OCI-M1 (cell line): ENCODE measurements around the gene ASB2.

Experiments used
- DNase-seq: peaks from one replicate; lab custom pipeline; 2025; lab: John Stamatoyannopoulos, UW

The ASB2 gene

DNA sequence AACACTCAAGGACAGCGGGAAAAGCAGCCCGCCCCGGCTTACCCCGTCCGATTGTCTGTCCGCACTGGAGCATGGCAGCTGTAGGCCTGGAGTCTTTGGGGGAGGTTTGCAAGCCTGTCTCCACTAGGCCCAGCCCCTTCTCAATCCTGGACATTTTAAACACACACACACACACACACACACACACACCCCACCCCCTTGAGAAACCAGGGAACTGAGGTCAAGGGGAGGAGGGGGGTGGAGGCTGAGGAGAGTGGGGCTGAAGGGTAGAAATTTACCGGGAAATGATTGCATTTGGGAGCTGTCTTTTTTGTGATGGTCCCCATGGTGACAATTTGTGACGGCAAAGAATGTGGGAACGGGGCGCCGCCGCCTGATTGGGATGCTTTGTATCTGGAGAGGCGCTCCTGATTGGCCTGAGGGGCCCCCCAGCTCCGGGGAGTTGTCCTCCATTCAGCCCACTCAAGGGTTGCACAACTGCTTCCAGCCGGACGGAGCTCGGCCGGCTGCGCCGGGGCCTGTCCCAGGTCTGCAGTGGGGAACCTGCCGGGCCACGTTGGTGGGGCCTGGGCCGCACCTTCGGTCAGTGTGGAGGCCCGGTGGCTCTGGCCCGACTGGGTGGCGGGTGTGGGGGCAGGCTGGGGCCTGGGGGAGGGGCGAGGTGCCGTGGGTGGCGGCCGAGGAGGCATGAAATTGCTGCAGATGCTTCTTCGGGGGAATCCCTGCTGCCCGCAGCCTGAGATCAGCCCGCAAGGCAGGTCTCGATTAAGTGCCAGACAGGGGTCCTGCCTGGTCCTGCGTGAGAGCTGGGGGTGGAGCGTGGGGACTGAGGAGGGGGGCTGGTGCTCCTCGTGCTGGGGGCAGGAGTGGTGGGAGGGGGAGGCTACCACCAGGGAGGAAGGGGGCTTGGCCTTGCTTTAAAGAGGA, 49.2 kb downstream of the ASB2 start, which contains the start of gene FAM181A:
FAM181A (plus strand) TSS at position 472 of the 927 bp plus-strand sequence. CDS start 942 bp downstream, outside the sequence.
- DNase-seq, result no peak

DNA sequence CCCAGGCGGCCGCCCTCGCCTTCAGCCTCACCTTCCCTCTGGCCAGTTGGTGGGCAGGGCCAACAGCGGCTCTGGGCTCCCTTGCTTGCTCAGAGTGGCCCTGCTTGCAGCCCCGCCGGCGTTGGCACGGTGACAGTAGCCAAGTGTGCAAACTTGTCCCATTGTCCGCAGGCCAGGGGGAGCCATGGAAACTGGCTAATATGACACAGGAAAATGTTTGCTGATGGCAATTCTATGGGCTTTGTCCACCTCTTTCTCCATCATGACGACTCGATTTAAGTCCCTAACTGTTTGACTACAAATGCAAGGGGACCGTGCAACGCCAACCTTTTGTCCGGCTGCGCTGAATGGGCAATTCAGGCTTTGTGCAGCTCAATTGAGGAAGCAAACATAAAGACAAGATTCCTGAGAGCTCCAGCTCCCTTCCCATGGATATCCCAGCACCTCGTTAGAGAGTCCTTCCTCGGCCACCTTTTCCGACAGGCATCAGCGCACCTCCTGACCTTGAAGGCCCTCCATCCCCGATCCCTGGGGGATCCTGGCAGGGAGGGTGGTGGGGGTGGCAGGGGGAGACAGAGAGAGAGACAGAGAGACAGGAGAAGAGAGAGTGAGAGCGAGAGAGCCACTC, 50.0 kb downstream of the ASB2 start:
- DNase-seq, result no peak

DNA sequence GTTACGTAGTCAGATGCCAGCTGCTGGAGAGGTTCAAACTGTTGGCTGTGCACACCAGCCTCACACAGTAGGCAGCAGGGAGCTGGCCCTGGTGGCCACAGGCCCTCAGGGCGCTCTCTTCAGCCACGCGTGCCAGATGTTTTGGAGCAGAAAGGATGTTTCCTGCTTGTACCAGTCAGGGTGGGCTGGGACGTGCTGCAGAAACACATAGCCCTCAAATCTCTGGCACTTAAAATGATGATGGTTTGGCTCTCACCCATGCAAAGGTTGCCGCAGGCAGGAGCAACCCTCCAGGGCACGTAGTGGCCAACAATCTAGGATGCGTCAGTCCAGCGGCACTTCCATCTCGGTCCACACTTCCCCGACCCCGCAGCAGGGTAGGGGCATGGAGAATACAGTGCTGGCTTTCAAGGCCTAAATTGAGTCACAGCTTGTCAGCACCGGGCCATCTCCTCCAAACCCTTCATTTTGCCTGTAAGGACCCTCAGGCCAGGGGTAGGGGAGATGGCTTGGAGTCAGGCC, 50.9 kb downstream of the ASB2 start:
- no peak for DNase-seq

DNA sequence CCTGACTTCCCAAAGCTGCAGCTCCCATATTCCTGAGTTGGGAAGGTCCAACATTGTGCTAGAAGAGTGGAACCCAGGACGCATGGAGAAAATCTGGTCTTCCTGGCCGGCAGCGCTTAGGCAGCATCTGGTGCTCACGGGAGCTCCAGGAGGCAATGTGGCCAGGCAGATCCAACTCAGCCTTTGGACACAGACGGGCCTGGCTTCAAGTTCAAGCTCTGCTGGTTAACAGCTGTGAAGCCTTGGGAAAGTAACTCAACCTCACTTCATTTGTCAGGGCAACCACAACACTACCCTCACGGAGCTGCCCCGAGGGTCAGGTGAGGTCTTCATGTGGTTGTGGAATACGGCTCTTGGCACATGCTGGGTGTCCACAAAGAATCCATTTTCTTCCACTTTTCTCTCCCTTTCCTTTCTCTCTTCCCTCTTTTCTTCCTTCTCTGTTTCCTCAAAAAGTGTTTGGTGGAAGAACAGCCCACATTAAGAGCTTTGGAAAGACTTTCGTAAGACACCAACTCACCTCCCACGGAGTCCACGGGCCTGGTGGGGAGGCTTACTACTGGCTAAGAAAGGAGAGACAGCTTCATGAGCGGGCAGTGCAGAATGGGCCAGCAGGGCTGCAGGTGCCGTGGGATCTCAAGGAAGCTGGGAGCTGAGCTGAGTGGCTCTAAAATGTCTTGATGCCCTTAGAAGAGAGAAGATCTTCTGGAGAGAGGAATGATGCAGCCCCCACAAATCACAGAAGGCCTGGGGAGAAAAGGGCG, 51.6 kb downstream of the ASB2 start:
- no peak for DNase-seq

DNA sequence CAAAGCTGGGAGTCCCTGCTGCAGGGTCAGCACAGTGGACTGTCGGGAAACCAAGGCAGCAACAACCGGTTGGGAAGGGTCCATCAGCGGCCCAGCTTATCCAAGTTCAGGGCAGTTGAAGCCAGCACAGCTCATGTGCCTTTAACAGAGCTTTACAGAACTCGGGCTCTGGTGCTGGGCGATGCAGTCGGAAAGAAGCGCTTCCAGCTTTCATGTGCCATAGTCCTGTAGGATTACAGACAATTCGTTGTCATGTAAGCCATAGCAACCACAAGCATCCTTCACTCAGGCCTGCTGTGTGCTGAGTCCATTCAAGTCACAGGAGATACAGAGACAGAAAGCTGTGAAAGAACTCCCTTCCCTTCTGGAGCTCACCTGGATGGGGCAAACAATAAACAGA, 52.7 kb downstream of the ASB2 start:
- no peak for DNase-seq

DNA sequence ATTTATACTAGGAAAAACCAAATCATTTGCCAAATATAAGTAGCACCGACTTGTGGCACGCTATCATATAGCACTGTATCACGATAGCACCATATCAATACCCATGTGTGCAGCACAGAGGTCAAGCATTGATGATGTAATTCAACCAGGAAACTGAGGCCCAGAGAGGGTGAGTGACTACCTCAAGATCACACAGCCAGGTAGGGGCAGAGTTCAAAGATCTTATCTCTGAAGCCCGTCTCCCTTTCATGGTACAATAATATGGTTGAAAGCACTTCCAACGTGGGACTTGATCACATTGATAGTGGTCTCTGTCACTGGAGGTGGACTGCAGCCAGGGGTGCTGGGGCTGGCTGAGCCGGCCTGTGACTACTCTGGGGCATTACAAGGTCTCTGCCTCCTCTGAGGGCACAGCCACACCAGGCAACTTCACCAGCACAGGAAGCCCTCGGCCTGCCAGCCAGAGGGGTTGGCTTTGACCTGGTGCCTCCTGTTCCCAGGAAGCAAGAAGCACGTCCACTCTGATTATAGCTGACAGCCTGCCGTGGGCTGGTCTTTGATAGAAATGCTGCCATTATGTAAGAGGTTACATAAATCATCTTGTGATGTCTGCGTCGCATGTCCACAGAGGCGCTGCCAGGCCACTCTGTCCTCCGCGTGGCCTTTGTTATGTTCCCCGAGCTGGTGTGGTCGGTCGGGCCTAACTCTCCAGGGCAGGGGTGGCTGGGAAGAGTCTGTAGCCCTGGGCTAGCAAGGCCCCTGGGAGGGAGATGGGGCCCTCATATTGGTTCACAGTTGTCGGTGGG, 55.2 kb downstream of the ASB2 start:
- DNase-seq, result no peak

DNA sequence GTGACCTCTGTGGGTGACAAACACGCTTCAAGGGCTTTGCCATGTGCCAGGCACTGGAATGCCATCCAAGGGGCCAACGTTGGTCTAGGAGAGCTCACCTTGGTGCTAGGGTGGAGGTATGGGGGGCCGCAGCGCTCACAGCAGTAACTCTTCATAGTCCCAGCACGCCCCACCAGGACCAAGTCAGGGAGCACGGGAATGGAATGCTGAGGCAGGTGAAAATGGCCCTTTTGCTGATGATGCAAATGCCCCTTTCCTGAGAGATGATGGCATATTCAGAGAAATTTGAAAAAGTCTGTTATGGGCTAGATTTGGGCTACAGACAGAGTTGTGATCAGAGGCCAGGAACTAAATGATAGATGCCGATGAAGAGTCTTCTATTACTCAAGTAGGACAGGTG, 59.2 kb downstream of the ASB2 start:
- DNase-seq, result no peak

DNA sequence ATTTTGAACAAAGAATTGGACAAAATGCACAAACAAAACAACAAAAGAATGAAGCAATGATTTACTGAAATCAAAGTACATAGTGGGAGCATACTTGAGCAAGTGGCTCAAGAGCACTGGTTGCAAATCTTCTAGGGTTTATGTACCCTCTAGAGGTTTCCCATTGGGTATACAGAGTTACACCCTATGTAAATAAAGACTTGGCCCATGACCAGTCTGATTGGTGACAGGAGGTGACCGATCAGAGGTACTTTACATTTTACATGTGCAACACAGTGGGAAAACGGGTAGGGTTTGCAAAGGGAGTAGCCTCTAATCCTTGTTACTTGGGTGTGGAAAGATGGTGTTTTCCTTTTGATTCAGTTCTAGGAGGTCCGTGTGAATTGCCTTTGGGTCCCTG, 59.9 kb downstream of the ASB2 start:
- no peak for DNase-seq

DNA sequence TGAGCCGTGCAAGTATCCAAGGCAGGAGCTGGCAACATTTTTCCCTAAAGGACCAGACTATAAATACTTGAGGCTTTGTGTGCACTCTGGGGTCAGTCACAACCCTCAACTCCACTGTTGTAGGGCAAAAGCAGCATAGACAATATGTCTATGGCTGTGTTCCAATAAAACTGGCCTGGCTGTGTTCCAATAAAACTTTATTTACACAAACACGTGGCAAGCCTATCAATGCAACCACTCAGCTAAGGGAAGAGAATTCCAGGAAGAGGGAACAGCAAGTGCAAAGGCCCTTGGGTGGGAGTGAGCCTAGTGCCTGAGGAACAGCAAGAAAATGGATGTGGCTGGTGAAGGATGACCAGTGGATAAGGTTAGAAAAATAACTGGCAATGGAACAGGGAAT, 60.6 kb downstream of the ASB2 start:
- no peak for DNase-seq

DNA sequence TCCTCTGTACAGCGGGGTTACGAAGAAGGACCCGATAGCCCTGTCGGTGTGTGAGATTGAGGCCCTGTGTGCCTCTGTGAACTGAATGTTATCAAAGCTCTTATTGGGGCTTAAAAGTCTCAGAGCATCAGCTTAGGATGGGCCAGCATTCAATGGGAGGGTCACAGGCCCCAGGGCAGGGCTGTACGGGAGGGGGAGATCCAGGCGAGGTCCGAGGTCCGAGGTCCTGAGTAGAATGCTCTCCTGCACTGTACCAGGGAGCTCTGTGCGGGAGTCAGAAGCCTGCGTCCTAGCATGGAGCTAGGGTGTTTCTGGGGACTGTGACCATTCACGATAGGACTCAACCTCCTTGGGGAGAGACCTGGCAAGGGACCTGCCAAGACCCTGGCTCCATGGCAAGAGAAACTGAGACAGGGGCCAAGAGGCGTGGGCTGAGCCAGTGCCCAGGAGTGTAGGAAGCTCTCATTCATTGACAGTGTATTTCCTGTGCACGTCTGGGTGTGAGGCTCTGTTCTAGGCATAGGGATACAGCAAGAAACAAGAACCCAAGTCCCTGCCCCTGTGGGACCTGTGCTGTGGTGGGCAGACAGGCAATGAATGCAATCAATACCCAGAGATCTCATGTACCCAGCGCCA, 61.2 kb downstream of the ASB2 start:
- no peak for DNase-seq

DNA sequence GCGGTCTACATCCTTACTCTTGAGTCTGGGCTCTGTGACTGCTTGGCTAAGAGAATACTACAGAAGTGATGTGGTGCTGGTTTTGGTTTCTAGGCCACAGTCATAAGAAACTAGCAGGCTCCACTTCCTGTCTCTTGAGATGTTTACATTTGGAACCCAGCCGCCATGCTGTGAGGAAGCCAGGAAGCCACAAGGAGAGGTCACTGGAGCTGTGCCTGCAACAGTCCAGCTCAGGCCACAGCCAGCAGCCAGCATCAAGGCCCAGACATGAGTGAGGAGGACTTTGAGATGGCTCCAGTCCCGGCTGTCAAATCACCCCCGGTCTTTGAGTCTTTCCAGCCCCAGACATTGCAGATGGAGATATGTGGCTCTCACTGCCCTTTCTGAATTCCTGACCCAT, 62.1 kb downstream of the ASB2 start:
- no peak for DNase-seq

DNA sequence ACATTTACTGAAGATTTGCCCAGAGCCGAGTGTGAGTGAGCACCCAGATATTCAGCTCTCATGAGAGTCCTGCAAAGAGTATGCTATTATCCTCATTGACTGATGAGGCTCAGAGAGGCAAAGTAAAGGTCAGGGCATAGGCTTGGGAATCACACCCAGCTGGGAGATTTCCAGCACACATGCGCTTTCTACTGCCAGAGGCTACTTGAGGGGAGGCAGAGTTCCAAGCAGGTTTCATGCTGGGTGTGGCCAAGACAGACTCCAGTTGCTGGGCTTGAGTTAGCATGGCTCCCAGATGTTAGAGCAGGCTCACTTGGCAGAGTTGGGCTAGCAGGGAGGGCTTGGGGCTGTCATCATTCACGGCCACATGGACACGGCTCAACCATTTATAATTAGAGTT, 63.6 kb downstream of the ASB2 start:
- DNase-seq, result no peak

DNA sequence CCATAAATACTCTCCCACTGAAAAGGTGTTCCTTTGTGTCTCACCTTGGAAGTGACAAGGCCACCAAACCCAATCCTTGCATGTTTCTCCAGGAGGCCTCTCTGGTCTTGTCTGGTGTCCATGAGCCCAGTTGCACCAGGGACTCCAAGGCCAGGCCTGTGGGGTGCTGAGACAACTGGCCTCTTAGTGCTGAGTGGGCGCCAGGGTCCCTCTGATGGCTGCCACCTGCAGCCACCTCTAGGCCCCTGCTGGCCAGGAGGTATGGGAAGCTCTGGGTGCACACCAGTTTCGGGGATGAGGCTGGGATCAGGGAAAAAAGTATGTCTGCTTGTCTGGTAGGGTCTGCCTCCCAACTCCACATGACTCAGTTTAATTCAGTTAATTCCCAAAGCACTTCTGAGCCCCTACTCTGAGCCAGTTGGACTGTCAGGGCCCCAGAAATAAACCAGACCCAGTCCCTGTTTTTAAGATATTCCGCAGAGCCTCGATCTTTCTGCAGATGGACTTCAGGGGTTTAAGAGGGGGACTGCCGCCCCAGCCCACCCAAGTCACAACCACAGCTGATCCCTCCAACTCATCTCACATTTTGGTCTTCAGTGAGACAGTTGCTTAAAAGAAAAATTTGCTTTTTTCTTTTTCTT, 64.3 kb downstream of the ASB2 start:
- DNase-seq, result no peak

DNA sequence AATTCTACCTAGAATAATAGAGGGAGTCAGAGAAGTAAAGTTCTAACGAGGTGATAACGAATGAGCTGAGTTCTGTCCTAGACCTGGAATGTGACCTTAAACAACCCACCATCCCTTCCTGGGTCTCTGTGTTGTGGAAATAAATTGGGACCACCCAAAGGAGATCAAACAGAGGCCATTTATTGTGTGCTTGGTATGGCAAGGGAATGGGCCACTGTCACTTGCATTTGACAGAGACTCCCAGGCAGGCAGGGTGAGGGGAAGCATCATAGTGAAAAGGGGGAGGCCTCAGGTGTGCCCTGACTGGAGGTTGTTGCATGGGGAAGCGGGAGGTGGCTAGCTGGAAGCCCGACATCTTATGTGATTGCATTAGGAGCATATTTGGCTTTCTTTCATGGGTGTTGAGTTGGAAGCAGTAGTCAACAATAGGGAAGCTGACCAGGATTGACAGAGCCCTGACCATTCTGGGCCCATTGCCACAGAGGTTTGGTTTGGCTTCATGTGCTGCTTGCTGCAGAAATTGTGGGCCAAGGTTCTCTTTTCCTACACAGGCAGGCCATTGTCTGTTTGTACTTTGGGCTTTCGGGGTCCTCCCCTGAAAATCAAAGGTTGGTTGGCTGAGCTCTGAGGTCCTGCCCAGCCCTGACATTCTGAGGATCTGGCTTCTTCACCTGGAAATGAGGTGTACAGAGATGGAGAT, 66.8 kb downstream of the ASB2 start:
- no peak for DNase-seq

DNA sequence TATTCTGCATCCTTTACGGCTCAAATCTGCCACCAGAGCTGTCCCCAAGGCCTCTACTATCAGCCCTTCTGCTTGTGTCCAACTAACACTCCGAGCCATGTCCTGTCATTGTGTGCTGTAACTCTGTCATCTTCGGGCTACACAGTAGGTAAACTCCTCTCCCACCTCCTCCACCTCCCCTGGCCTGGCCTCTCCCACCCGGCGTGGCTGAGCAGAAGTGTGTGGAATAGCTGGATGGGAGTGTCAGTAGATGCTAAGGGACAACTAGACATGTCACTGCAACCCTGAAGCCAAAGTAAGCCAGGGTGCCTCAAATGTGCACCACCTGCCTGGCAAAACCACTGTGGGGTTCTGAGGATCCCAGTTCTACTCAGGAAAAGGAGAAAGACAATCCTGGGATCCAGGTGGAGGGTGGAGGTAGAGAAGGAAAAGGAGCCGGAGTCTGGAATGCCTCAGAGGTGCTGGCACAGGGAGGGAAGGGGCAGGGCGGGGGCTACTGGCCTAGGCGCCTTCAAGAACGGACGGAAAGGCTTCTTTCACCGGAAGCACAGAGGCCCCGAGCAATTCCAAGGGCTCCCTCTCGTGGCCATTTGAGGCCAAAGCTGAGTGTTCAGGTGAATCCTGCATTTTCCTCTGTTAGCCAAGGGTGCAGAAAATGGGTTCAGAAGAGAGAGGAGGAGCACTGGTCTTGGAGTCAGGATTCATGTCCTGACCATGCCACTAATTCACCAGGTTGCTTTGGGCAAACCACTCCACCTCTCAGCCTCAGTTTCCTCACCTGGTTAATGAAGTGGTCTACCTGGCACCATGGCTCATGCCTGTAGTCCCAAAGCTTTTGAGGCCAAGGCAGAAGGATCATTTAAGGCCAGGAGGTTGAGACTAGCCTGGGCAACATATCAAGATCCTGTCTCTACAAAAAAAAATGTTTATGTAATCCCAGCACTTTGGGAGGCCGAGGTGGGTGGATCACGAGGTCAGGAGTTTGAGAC, 69.7 kb downstream of the ASB2 start:
- peak; percentile 67 for DNase-seq

DNA sequence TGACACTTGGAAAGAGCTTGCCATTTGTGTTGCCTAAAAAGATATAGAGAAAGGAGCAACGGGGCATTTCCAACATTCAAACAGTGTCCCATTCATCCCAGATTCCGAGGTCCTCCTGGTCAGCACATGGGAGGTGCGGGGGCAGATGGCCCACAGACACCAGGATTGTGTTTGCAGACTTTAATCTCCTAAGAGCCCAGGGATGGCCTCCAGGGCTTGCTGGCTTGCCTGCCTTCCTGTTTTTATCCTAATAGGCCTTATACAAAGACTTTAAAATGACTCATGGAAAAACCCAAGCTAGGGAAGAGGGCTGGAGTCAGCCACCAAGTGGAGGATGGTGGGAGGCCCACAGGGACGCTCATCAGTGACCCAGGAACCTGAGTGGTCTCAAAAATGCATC, 70.7 kb downstream of the ASB2 start:
- DNase-seq, result no peak

DNA sequence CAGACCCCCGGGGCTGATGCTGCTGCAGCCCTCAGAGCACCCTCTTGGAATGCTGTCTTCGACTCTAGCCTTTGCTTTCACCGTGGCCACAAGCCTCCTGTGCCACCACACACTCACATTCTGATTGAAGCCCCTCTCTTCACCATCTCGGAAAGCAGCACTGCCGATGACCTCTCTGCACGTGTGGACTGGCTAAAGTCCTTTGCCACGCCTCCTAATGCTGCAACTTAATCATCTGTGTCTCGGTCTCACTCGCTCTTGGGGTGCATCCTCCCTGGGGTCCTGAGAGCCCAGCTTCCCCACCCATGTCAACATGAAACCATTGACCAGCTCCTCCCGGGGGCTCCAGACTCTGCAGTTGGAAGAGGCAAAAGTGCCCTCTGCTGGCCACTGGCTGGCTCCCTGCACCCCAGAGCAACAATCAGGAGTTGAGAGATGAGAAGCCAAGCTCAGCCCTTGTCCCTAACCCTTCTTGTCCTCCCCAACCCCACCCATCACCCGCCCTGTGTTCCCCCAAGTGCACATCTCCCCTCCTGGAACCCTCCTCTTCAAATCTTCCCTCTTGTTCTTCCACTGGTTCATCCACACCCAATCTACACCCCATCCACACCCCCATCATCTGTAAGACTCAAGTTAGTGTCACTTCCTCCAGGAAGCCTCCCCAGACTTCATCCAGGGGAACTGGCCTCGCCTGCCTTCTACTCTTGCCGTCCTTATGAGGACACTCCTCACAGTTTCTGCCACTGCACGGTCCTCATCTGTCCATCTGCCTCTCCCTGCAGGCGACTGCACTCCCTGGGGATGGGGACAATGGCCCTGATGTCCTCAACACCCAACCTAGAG, 72.8 kb downstream of the ASB2 start:
- DNase-seq, result peak; percentile 0
